ENCODE data around the gene MIS18A.

DNA sequence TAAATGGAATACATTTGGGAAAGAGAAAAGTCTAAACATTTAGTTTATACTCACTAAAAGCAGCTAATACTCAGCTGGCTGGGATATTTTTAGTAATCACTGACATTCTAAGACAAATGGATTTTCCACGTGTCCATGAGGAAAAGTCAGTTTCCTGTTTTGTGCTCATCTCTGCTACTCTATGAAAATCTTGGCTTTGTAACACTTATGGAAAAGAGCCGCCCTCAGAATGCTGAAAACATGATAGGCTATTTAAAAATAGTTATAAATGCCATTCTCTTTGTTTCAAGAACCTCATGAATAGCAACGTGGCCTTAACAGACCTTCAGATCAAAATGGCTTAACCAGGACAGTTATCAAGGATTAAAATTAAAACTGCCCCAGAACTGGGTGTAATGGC, 49.7 kb upstream of the MIS18A start:
- TF ChIP-seq POLR2A (IDR thresholded peaks at IDR 0.05): no peak
- TF ChIP-seq, protein P1, sequence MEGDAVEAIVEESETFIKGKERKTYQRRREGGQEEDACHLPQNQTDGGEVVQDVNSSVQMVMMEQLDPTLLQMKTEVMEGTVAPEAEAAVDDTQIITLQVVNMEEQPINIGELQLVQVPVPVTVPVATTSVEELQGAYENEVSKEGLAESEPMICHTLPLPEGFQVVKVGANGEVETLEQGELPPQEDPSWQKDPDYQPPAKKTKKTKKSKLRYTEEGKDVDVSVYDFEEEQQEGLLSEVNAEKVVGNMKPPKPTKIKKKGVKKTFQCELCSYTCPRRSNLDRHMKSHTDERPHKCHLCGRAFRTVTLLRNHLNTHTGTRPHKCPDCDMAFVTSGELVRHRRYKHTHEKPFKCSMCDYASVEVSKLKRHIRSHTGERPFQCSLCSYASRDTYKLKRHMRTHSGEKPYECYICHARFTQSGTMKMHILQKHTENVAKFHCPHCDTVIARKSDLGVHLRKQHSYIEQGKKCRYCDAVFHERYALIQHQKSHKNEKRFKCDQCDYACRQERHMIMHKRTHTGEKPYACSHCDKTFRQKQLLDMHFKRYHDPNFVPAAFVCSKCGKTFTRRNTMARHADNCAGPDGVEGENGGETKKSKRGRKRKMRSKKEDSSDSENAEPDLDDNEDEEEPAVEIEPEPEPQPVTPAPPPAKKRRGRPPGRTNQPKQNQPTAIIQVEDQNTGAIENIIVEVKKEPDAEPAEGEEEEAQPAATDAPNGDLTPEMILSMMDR (IDR thresholded peaks at IDR 0.05): no peak
- peak in 1 of 4 donors; percentile 8 for TF ChIP-seq EP300 (IDR thresholded peaks at IDR 0.05)
